WERI-Rb-1 (cell line): ENCODE measurements around the gene COTL1.

Source experiments
- DNase-seq: peaks from one replicate; pipeline ENCODE4 v3.0.0-alpha.2; 2020
- H3K27ac ChIP-seq: fragments of 250-450 bp; sonication (Bioruptor Pico); 2 replicates; pipeline ENCODE4 v1.5.1; 2020; ENCODE audit warnings: mild to moderate bottlenecking, moderate library complexity
- H3K27me3 ChIP-seq: fragments of 250-450 bp; sonication (Bioruptor Pico); 2 replicates; pipeline ENCODE4 v1.5.1; 2021; ENCODE audit warnings: mild to moderate bottlenecking, low read depth, moderate library complexity; ENCODE audit not compliant: insufficient read depth, severe bottlenecking
- H3K36me3 ChIP-seq: fragments of 250-450 bp; sonication (Bioruptor Pico); 2 replicates; pipeline ENCODE4 v1.5.1; 2020; ENCODE audit warnings: mild to moderate bottlenecking, moderate library complexity
- H3K4me3 ChIP-seq: 2 replicates; pipeline ENCODE4 v1.5.1; 2011; ENCODE audit warnings: low read depth, mild to moderate bottlenecking, control low read depth, low read length
- H3K9me3 ChIP-seq: fragments of 250-450 bp; sonication (Bioruptor Pico); 2 replicates; pipeline ENCODE4 v1.5.1; 2021; ENCODE audit warnings: mild to moderate bottlenecking, moderate library complexity; ENCODE audit not compliant: severe bottlenecking
- CTCF ChIP-seq: IDR thresholded peaks from 2 replicates; pipeline ENCODE4 v1.5.1; 2011; ENCODE audit warnings: low read depth, mild to moderate bottlenecking, control low read depth, inconsistent platforms, low read length

Gene COTL1

DNA sequence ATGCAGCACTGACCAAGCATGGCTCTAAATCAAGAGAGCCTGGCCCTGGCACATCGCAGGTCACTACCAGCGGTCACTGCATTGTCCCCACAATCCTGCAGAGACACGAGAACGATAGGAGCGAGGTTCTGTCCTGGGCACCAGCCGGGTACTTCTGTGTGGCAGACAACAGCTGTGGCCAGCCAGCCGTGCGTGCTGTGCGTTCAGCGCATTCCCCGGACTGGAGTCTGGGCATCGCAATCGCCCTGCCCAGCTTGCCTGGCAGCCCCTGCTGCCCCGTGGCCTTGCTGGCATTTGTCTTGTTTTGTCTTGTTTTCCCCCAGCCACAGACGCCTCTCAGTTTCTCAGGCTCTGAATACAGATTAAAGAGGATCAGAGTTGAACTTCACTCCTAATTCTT, 33.9 kb downstream of the COTL1 start:
- H3K27me3 ChIP-seq, result no peaks in the 10 kb centered on the region
- H3K4me3 ChIP-seq, result no peak overlapping the region
- TF ChIP-seq CTCF, result no peak
- no peaks in the 10 kb centered on the region for H3K36me3 ChIP-seq
- no peak for DNase-seq
- no peaks in the 10 kb centered on the region for H3K9me3 ChIP-seq
- H3K27ac ChIP-seq, result no peak overlapping the region

- Histone ChIP-seq H3K9me3 (no peaks in the 10 kb centered on the region), H3K4me3 (no peak overlapping the region), H3K36me3 (no peaks in the 10 kb centered on the region), H3K27ac (no peak overlapping the region), H3K27me3 (no peaks in the 10 kb centered on the region)
- no peak for TF ChIP-seq CTCF
- DNase-seq, result no peak
Measured at GRCh38 chr16:84582958-84583516, 34.8 kb downstream of the COTL1 start.

DNA sequence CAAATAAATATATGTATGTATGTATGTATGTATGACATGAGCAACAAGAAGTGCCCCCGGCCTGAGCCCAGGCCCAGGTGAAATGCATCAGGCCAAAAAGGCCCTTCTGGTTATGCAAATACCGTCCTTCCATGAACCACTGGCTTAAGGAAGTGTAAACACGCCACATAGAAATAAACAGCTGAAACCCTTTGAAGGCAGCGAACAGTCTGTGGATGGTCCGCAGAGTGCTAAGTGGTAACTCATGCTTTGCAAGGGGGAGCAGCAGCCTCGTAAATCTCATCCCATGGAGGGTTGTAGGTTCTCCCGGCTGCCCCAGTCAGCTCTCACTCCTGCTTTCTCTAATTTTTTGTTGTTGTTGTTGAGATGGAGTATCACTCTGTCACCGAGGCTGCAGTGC, 36.7 kb downstream of the COTL1 start:
- no peak for TF ChIP-seq CTCF
- H3K36me3 ChIP-seq, result no peaks in the 10 kb centered on the region

GRCh38 chr16:84579936-84580335, 37.9 kb downstream of the COTL1 start:
- Histone ChIP-seq H3K9me3 (no peaks in the 10 kb centered on the region), H3K27ac (no peak overlapping the region), H3K27me3 (no peaks in the 10 kb centered on the region), H3K36me3 (no peaks in the 10 kb centered on the region), H3K4me3 (no peak overlapping the region)
- no peak for TF ChIP-seq CTCF
- no peak for DNase-seq

More for the DNA sequence above, 36.7 kb downstream of the COTL1 start:
- Histone ChIP-seq H3K9me3 (no peaks in the 10 kb centered on the region), H3K27me3 (no peaks in the 10 kb centered on the region), H3K27ac (no peak overlapping the region), H3K4me3 (no peak overlapping the region)
- no peak for DNase-seq

DNA sequence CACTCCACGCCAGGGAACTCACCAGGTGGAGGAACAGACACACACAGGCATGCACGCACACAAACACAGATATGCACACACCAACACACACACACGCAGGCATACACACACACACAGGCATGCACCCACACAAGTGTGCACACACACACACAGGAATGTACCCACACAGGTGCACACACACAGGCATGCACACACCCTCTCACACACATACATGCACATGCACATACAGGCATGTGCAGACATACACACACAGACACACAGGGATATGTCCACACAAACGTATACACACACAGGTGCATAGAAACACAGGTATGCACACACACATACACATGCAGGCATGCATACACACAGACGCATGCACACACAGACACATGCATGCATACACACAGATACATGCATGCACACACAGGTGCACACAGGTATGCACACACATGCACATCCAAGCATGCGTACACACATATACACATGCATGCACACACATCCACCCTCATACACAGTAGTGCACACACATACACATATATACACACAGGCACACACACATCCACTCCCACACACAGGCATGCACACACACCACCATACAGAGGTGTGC, 39.2 kb downstream of the COTL1 start:
- TF ChIP-seq CTCF, result no peak
- DNase-seq, result no peak
- Histone ChIP-seq H3K9me3 (no peaks in the 10 kb centered on the region), H3K27me3 (no peaks in the 10 kb centered on the region), H3K36me3 (no peaks in the 10 kb centered on the region), H3K27ac (no peak overlapping the region), H3K4me3 (no peak overlapping the region)
